Adrenal gland (tissue), 12 donors: ENCODE measurements around the gene B3GNT8. TPM values are rescaled to one million over a fixed set of nuclear protein-coding genes. Genes with fewer than 3 reads are reported as not detected.

Experiments
- DNase-seq, 7 donors: peaks; one replicate each; pipeline ENCODE4 v3.0.0-alpha.2; 2019 to 2020
- H3K27ac ChIP-seq, 5 donors: fragments of 200-600 bp; sonication (generic) in 4 of 5; 1 replicate in 3 of 5; 2 replicates in 2 of 5; pipeline versions ENCODE4 v1.5.1 to v1.8.0; 2016 to 2020; ENCODE audit warnings: mild to moderate bottlenecking in 1 of 5
- H3K27me3 ChIP-seq: fragments of 200-600 bp; 2 replicates; pipeline ENCODE4 v1.8.0; 2021
- H3K36me3 ChIP-seq, 2 donors: fragments of 200-600 bp; replicated peaks in 1 of 2; 1 replicate in 1 of 2; 2 replicates in 1 of 2; pipeline versions ENCODE4 v1.5.1 to v1.8.0; 2018 to 2022
- H3K4me1 ChIP-seq, 2 donors: fragments of 200-600 bp; replicated peaks in 1 of 2; 1 replicate in 1 of 2; 2 replicates in 1 of 2; pipeline versions ENCODE4 v1.5.1 to v1.8.0; 2018 to 2021
- H3K4me3 ChIP-seq, 4 donors: fragments of 200-600 bp; sonication (generic) in 3 of 4; one replicate each; pipeline ENCODE4 v1.5.1; 2016 to 2018
- H3K9me3 ChIP-seq, 3 donors: fragments of 200-600 bp; sonication (generic) in 1 of 3; replicated peaks in 1 of 3; 1 replicate in 2 of 3; 2 replicates in 1 of 3; pipeline versions ENCODE4 v1.5.1 to v1.8.0; 2016 to 2021
- POLR2A ChIP-seq, 2 donors: fragments of 450-650 bp; IDR thresholded peaks; one replicate each; pipeline ENCODE4 v1.6.1; 2017; ENCODE audit warnings: antibody characterized with exemption in 2 of 2, mild to moderate bottlenecking in 2 of 2, moderate library complexity in 1 of 2
- WGBS, 4 donors: extraction: QIAGEN DNeasy Blood & Tissue Kit in 2 of 4; methylation state at CpG; one replicate each; pipeline versions ENCODE4 v1.1.5 to v1.1.7; 2013 to 2017; 5-methylcytosine and 5-hydroxymethylcytosine counted together
- intact Hi-C, 2 donors: fragments of 100-400 bp; cut with DNase I; formaldehyde crosslinking; loops; one replicate each; pipeline versions ENCODE4 v1.14.1 to v1.15.0; 2022 to 2023
- polyA plus RNA-seq, 3 donors: library from polyadenylated mRNA; stranded (reverse); fragments of 200-250 nt in 2 of 3; fragments of 350-450 nt in 1 of 3; fragmentation: Illumina TruSeq in 1 of 3; extraction: RNeasy Lipid Tissue Mini Kit (QIAGEN cat#74804) in 1 of 3; gene quantifications; one replicate each; pipeline ENCODE4 v1.2.3, GENCODE V29; 2013 to 2014
- total RNA-seq, 9 donors: library from RNA; depleted of rRNA in 4 of 9; stranded (reverse); fragments of >200 nt in 4 of 9; fragments of 120-200 nt in 1 of 9; fragmentation: NEBNext Ultra II Directional in 1 of 9; extraction: Animal tissue kit (Norgen Biotek cat#: 25700) in 1 of 9; gene quantifications; one replicate each; pipeline versions ENCODE4 v1.1.0 to v1.2.4, GENCODE V29; 2013 to 2023
- TF ChIP-seq, protein P1 (sequence below), 6 experiments: fragments of 450-650 bp in 4 of 6; fragments of 200-600 bp in 2 of 6; sonication (generic) in 1 of 6; IDR thresholded peaks; 1 replicate in 5 of 6; 2 replicates in 1 of 6; pipeline versions ENCODE4 v1.5.1 to v1.8.0; 2016 to 2021; ENCODE audit warnings: antibody characterized with exemption in 6 of 6, mild to moderate bottlenecking in 2 of 6, moderate library complexity in 1 of 6
- donor health status: healthy with polysubstance abuse.
- donor health status: Bipolar disorder and iron deficiency.
- donor health status: DM: yes; HTN: yes; CAD: no.
- donor health status: DM: no; HTN: no; CAD: no.
- donor health status: DM: no; HTN: no; CAD: no.
- donor health status: DM: yes; HTN: yes; CAD: no.

B3GNT8 gene
- total and polyA plus RNA-seq, 12 donors = 0.15 to 6.5 (median 2.0) TPM

DNA sequence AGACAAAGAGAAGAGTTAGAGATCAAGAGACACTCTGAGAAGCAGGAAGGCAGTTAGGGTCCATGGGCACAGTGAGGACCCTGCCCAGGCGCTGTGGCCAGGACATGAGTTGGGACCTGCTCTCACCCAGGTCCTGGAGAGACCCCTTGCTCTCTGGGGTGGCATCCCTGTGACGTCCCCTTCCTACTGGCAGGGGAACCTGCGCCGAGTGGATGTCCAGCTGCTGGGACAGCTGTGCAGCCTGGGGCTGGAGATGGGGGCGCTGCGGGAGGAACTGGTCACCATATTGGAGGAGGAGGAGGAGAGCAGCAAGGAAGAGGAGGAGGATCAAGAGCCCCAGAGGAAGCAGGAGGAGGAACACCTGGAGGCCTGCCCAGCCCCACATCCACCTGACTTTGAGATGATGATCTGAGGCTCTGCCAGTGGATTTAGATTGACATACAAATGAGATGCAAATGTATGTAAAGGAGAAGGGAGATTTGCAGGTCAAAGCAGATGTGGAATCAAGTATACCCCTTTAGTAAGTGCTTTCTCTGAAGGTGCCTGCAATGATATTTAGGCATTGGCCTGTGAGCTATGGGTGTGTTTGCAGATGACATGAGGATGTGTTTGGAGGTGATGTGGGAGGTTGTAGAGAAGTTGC lies 16.8 kb upstream of the B3GNT8 start:
- Histone ChIP-seq H3K4me1 (peaks cover 4% of the 10 kb centered on the region in 2 donors), H3K27me3 (no peaks in the 10 kb centered on the region), H3K27ac (no peak overlapping the region), H3K9me3 (no peaks in the 10 kb centered on the region), H3K4me3 (no peak overlapping the region), H3K36me3 (no peaks in the 10 kb centered on the region)
- peak in 1 of 7 donors; percentile 33 for DNase-seq
- intact Hi-C loops = loop anchor here in 1 of 2 donors (10.0 kb wide), 1 partner anchor 91 kb away; no protein-coding TSS in a partner anchor
- 56 to 79% (median 62%) methylated on average over 6 of the region's 6 CpGs for WGBS, 4 donors
- TF ChIP-seq, protein P1, sequence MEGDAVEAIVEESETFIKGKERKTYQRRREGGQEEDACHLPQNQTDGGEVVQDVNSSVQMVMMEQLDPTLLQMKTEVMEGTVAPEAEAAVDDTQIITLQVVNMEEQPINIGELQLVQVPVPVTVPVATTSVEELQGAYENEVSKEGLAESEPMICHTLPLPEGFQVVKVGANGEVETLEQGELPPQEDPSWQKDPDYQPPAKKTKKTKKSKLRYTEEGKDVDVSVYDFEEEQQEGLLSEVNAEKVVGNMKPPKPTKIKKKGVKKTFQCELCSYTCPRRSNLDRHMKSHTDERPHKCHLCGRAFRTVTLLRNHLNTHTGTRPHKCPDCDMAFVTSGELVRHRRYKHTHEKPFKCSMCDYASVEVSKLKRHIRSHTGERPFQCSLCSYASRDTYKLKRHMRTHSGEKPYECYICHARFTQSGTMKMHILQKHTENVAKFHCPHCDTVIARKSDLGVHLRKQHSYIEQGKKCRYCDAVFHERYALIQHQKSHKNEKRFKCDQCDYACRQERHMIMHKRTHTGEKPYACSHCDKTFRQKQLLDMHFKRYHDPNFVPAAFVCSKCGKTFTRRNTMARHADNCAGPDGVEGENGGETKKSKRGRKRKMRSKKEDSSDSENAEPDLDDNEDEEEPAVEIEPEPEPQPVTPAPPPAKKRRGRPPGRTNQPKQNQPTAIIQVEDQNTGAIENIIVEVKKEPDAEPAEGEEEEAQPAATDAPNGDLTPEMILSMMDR (IDR thresholded peaks at IDR 0.05) = no peak
- TF ChIP-seq POLR2A (IDR thresholded peaks at IDR 0.05) = no peak

DNA sequence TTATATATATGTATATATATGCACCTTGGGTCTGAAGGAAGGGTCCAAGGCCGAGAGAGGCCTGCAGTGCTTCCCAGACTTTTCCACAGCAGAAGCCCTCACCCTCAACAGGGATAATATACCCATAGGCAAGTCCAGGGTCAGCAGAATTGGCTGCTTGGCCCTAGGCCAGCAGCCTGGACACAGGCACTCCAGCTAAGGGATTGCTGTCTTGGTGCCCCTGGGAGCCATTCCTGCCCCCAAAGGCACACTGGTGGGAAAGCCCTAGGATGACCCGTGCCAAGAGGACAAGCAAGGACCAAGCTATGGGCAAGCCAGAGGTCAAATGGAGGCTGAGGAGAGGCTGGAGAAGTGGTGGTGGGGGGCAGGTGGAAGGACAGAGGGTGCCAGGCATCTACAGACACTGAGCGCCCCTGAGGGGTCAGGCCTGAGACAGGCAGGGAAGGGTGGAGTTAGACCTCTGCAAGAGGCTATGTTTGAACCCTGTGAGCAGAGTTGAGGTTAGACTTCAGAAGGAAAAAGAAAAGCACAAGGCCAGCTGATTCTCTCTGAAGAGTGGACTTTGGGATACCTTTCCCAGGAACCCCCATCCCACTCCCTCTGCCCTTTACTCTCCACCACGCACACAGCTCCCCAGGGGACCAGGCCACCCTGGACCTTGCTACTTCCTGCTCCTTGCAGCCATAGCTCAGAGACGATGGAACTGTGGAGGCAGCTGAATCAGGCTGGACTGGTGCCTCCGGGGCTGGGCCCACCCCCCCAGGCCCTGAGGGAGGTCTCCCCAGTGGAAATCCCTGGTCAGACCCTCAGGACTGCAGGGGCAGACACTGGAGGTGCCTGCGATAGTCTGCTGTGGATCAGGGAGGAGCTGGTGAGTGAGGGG lies 15.5 kb upstream of the B3GNT8 start, which contains the start of gene ERICH4:
Gene ERICH4 (plus strand): TSS at position 684 of the 883 bp plus-strand sequence. CDS start 14 bp downstream, at position 698.
- peak in 1 of 7 donors; percentile 42 for DNase-seq
- H3K4me3 ChIP-seq = no peak within 1 kb of the TSS
- no peaks in the 10 kb centered on the region for H3K9me3 ChIP-seq
- no peaks in the 10 kb centered on the region for H3K27me3 ChIP-seq
- WGBS, 4 donors = 56 to 68% (median 64%) methylated on average over 6 to 7 of the region's 7 CpGs
- H3K27ac ChIP-seq = no peak within 1 kb of the TSS
- no peak for TF ChIP-seq POLR2A (IDR thresholded peaks at IDR 0.05)
- TF ChIP-seq, protein P1 (IDR thresholded peaks at IDR 0.05) = no peak
- intact Hi-C loops = loop anchor here in 1 of 2 donors (10.0 kb wide), 1 partner anchor 92 kb away; no protein-coding TSS in a partner anchor
- H3K4me1 ChIP-seq = peaks cover 5 to 13% of the 10 kb centered on the region in 2 donors
- peaks cover 0 to 3% of the 10 kb centered on the region in 2 donors for H3K36me3 ChIP-seq

DNA sequence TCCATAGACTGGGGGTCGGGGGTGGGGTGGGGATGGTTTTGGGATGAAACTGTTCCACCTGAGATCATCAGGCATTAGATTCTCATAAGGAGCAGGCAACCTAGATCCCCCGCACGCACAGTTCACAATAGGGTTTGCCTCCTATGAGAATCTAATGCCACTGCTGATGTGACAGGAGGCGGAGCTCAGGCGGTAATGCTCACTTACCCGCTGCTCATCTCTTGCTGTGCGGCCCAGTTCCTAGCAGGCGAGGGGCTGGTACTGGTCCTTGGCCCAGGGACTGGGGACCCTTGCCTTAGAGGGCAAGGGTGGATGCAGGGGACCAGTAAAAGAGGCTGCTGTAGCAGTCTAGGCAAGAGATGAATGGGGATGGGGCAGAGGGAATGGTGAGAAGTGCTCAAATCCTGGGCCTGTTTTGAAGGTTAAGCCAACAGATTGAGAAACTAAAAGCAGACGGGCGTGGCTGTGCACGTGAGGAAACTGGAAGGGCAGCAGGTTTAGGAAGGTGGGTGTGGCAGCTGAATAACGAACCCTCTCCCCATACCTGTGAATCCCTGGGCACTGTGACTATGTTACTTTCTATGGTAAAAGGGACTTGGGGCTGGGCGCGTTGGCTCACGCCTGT lies 14.3 kb upstream of the B3GNT8 start:
- peak in 1 of 7 donors; percentile 50 for DNase-seq
- H3K4me1 ChIP-seq = peaks cover 5 to 13% of the 10 kb centered on the region in 2 donors
- H3K4me3 ChIP-seq = no peak overlapping the region
- no peak for TF ChIP-seq POLR2A (IDR thresholded peaks at IDR 0.05)
- TF ChIP-seq, protein P1 (IDR thresholded peaks at IDR 0.05) = no peak
- peaks cover 0 to 4% of the 10 kb centered on the region in 2 donors for H3K36me3 ChIP-seq
- no peak overlapping the region for H3K27ac ChIP-seq
- intact Hi-C loops = loop anchor here in 1 of 2 donors (10.0 kb wide), 1 partner anchor 93 kb away; no protein-coding TSS in a partner anchor
- no peaks in the 10 kb centered on the region for H3K27me3 ChIP-seq
- 74 to 82% (median 78%) methylated on average over 9 to 15 of the region's 15 CpGs for WGBS, 4 donors
- H3K9me3 ChIP-seq = no peaks in the 10 kb centered on the region
